ENCODE results near the gene RPL35A. TPM values are rescaled to one million over a fixed set of nuclear protein-coding genes. Genes with fewer than 3 reads are reported as not detected.
"Not testable (repeated sequence)": the region's sequence is repeated elsewhere in the genome, so short reads cannot be mapped to it uniquely, and the experiment has no call there.

RPL35A gene
- total RNA-seq, 1 donor from 2014 or later, result 824 TPM

DNA sequence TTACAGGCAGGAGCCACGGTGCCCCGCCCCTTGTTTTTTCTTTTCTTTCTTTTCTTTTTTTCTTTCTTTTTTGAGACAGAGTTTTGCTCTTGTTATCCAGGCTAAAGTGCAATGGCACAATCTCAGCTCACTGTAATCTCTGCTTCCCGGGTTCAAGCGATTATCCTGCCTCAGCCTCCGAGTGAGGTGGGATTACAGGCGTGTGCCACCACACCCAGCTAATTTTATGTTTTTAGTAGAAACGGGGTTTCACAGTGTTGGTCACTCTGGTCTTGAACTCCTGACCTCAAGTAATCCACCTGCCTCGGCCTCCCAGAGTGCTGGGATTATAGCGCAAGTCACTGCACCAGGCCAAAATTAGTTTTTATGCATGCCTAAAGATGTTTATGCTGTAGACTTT lies 2.5 kb downstream of the RPL35A start:
- DNase-seq, result no peak

GRCh38 chr3:197953325-197953724 lies 3.3 kb downstream of the RPL35A start:
- no peak for DNase-seq

- DNase-seq, result no peak
Measured at GRCh38 chr3:197953881-197954280, 3.9 kb downstream of the RPL35A start.

DNA sequence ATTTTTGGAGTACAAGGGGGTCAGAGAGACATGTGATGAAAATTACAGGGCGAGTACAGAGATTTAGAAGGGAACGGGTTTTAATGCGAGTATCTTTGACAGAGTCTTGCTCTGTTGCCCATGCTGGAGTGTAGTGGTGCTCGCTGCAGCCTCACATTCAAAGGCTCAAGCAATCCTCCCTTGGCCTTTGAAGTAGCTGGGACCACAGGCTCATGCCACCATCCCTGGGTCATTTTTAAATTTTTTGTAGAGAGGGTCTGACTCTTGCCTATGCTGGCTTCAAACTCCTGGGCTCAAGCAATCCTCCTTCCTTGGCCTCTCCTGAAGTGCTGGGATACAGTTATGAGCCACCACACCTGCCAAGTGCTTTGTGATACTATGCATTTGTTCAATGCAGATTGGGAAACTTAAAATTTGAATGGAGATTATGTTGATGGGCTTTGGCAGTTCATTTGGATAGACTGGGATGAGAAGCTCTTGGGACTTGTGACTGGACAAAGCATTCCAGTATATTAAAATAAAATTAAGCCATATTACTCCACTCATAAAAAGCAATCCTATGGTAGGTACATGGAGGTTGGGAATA lies 6.0 kb downstream of the RPL35A start:
- DNase-seq, result no peak

GRCh38 chr3:197956626-197956988 lies 6.6 kb downstream of the RPL35A start:
- no peak for DNase-seq

- no peak for DNase-seq
Measured at GRCh38 chr3:197957790-197958133, 7.8 kb downstream of the RPL35A start.

DNA sequence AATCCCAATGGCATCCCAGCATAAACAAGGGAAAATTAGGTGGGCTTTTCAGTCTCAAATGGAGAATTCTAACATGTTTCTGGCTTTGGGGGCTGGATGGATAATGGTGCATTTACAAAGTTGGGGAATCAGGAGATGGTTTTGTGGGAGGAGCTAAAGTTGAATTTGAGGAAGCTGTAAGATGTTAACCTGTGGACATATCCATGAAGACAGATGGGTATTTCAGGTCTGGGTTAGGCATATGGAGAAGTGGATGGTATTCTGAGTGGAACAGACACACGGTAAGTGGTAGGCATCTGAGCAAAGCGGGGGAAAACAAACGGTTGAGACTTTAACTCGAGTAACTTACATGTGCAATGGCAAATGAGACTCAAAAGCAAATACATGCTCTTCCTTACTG lies 8.4 kb downstream of the RPL35A start:
- no peak for DNase-seq

- DNase-seq, result not testable (repeated sequence)
Measured at GRCh38 chr3:197958848-197959247, 8.9 kb downstream of the RPL35A start.

DNA sequence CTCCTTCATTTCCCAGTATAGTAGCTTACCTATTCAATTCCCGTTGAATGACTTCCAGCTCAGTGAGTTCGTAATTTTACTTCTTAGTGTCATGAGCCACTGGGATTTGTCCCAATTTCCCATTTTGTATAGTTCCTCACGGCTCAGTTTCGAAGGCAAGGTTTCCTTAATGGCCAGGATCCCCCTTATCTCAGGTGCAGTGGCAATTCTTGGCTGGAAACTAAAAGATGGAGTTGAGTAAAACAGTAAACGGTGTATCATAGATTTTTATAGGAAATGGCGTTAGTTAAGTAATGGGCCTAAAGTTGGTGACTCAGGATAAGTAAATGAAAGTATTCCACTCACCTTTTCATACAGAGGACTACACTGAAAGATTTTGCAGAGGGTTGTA lies 9.5 kb downstream of the RPL35A start:
- no peak for DNase-seq

DNA sequence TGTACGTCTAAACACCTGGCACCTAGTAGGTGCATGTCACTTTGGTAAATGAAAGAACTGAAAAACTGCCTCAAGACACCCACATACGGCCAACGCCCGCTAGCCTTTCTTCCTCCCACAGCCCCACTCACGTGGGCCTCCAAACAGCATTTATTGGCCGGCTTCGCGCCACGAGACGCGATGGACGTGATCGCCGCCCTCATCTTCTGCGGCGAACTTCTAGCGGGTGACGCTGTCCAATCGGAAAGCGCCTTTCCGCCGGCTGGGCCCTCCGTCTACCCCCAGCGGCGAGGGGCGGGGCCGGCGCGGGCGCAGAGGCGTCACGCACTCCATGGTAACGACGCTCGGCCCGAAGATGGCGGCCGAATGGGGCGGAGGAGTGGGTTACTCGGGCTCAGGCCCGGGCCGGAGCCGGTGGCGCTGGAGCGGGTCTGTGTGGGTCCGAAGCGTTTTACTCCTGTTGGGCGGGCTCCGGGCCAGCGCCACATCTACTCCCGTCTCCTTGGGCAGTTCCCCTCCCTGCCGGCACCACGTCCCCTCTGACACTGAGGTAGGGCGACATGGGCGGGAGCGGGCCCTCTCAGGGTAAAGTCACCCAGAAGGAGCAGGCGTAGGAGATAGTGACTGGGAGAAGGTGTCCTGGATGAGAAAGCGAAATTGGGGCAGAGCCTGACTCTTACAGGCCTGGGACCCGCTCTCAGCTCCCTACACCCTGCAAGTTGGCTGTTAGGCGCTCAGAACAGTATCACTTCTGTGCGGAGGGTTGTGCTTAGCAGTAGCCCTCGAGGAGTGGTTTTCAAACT lies 10.1 kb downstream of the RPL35A start, which contains the start of gene LMLN:
LMLN (plus strand) TSS at position 327 of the 803 bp plus-strand sequence; CDS start at position 356, 29 bp downstream.
- DNase-seq, result peak; percentile 95

DNA sequence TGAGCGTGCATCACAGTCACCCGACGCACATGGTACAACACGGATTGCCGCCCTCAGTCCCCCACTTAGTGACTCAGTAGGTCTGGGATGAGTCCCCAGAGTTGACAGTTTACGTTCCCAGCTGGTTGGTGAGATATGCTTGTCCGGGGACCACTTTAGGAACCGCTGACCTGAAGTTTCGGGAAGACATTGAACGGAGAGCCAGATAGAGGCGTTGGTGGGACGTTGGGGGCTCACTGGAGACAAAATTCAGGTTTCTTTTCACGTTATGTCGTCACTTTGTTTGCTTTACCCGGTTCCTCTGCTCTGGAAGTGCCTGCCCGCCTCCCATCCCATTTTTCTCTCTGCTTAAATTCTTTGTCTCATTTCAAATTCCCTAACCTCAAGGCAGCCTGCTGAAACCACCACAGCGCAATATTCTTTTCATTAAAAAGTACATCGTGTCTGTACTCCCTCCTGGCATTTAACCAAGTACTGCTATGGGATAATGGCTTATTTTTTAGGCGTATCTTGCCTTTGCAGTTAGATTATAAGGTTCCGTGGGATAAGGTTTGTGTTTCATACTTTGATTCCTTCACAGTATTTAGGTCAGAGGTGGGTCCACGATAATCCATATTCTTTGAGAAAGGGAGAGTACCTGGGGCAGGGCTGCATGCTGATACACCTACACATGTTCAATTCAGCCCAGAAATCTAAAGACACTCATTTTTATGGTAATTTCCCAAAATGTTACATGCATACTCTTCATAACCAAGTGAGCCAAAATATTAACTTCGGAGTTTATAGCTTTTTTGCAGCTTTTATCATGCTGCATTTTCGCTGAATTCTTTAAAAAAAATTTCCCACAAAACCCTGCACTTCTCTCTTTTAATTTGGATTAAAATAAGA lies 10.9 kb downstream of the RPL35A start:
- DNase-seq, result no peak

DNA sequence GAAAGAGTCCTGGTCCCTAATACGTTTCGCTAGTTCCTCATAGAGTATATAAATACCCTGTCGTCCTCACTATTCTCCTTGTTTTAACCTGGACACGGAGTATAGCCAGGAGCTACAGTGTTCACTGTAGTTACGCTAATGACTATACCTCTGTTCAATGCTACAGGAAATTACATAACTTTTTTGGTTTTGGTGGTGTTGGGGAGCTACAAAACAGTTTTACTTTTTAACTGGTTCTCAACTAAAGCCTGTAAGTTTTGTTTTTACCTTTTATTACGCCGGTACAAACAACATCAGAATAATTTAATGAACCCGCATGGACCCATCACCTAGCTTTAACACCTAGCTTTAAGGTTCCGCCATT lies 11.6 kb downstream of the RPL35A start:
- DNase-seq, result no peak

- DNase-seq, result no peak
Measured at GRCh38 chr3:197963019-197963637, 13.1 kb downstream of the RPL35A start.

- not testable (repeated sequence) for DNase-seq
Measured at GRCh38 chr3:197967337-197967989, 17.5 kb downstream of the RPL35A start.

DNA sequence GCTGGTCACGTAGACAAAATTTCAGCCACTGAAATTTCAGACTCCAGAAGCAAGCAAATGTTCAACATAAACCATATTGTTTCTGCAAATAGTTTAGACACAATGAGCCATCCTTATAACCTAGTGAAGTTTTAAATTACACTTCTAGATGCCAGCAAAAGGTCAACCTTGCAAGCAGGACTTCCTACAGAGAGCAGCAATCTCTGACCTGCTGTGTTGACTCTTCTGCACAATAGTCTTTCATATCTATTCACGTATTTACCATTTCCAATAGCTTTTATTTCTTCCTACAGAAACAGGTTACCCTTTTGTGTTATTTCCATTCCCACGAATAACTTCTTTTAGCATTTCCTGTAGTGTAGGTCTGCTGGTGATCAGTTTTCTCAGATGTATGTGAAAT lies 20.6 kb downstream of the RPL35A start:
- no peak for DNase-seq

DNA sequence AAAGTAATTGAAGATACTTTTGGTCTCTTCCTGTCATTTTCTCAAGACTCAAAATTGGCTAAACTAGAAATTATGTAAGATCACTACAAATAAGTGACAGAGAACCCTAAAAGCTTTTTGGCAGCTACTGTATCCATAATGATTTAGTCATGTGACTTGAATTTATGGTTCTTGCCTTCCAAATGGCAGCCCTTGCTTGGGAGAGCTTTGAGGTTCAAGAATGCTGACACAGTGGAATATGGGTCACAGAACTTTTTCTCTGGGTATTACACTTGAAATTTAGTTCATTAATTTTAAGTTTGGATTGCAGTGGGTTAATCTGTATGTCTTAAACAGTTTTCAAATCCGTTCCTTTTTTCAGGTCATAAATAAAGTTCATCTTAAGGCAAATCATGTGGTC lies 24.0 kb downstream of the RPL35A start:
- DNase-seq, result no peak

GRCh38 chr3:197975311-197975710 lies 25.3 kb downstream of the RPL35A start:
- no peak for DNase-seq

DNA sequence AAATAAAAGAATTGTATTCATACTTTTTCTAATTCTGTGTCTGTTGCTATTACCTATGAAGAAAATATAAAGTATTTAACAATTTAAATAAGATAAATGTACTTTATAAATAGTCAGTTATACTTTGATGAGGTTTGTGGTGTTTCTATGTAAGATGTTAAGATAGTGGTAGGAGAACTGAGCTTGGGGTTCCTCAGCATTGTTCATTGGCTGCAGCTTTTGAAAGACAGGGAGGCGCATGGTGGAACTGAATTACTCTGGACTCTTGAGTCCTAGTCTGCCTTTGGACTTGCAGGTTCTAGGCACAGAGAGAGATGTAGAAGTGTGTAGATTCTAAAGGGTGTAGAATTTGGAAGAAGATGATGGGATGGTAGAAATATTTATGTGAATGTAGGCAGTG lies 33.1 kb downstream of the RPL35A start:
- DNase-seq, result no peak

GRCh38 chr3:197989651-197990050 lies 39.7 kb downstream of the RPL35A start:
- DNase-seq, result no peak

GRCh38 chr3:197994736-197995135 lies 44.7 kb downstream of the RPL35A start:
- DNase-seq, result no peak

DNA sequence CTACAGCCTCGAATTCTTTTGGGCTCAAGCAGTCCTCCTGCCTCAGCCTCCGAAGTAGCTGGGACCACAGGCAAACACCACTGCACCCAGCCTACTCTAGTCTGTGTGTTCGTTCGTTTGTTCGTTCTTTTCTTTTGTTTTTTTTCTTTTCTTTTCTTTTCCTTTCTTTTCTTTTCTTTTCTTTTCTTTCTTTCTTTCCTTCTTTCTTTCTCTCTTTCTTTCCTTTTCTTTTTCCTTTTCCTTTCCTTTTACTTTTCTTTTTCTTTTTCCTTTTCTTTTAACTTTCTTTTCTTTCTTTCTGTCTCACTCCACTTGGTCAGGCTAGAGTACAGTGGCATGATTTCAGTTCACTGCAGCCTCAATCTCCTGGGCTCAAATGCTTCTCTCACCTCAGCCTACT lies 46.9 kb downstream of the RPL35A start:
- DNase-seq, result no peak

DNA sequence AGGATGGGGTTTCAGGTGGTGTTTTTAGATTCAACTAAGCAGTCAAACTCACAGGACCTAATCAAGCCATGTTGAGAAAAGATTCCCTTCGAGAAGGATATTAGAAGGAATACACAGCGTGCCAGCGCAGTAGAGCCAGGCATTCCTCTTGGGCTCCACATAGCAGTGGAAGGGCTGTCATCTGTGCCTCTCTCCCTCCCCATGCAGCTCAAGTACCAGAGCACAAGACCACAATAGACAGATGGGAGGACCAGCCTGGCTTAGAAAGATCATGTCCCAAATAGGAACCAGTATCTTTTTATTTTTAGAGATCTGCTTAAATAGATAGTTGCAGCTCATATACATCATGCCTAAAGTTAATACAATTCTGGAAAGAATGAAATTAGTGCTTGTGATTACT lies 47.9 kb downstream of the RPL35A start:
- no peak for DNase-seq
